PC-9 (cell line): ENCODE measurements around the gene CEP112. TPM values are rescaled to one million over a fixed set of nuclear protein-coding genes. Genes with fewer than 3 reads are reported as not detected.

Experiments used
- BruUV-seq: library from RNA; stranded (reverse); fragments of 400-500 nt; replicated peaks from 2 replicates; lab custom pipeline; 2021; lab: Mats Ljungman, UMichigan
- CTCF ChIA-PET: fragments of 300-600 bp; sonication (Branson Sonifier 250); formaldehyde crosslinking; loops from one replicate; lab custom pipeline; 2022; ENCODE audit warnings: antibody characterized with exemption; lab: Charles Lee
- POLR2A ChIA-PET: fragments of 300-600 bp; sonication (Branson Sonifier 250); formaldehyde crosslinking; loops from one replicate; lab custom pipeline; 2022; ENCODE audit warnings: antibody characterized with exemption; ENCODE audit not compliant: unreplicated experiment; lab: Charles Lee
- DNase-seq, 2 experiments: peaks; one replicate each; pipeline versions ENCODE4 v3.0.0 to v3.0.0-alpha.2; 2015 to 2022; ENCODE audit warnings: mixed read lengths in 1 of 2
- H2AFZ ChIP-seq: fragments of 200-600 bp; sonication (generic); 2 replicates; pipeline ENCODE4 v1.8.1; 2017; ENCODE audit warnings: antibody characterized with exemption
- H3F3A ChIP-seq: fragments of 200-600 bp; sonication (generic); 2 replicates; pipeline ENCODE4 v1.8.1; 2017; ENCODE audit warnings: antibody characterized with exemption, mild to moderate bottlenecking, low read depth; ENCODE audit not compliant: insufficient read depth
- H3K27ac ChIP-seq: fragments of 200-600 bp; sonication (generic); 2 replicates; pipeline ENCODE4 v1.6.1; 2016; ENCODE audit warnings: mixed run types
- H3K27me3 ChIP-seq: fragments of 200-600 bp; sonication (generic); 2 replicates; pipeline ENCODE4 v1.6.1; 2016; ENCODE audit warnings: low read depth, mixed run types; ENCODE audit not compliant: insufficient read depth
- H3K36me3 ChIP-seq: fragments of 200-600 bp; sonication (generic); 2 replicates; pipeline ENCODE4 v1.6.1; 2016; ENCODE audit warnings: low read depth, mixed run types
- H3K4me1 ChIP-seq: fragments of 200-600 bp; sonication (generic); replicated peaks from 2 replicates; pipeline ENCODE4 v1.6.1; 2016; ENCODE audit warnings: mixed run types; ENCODE audit not compliant: insufficient read depth
- H3K4me2 ChIP-seq: fragments of 200-600 bp; sonication (generic); 2 replicates; pipeline ENCODE4 v1.6.1; 2017; ENCODE audit warnings: mixed run types
- H3K4me3 ChIP-seq: fragments of 200-600 bp; sonication (generic); 2 replicates; pipeline ENCODE4 v1.6.1; 2016; ENCODE audit warnings: mixed run types
- H3K79me2 ChIP-seq: fragments of 200-600 bp; sonication (generic); 2 replicates; pipeline ENCODE4 v1.6.1; 2017; ENCODE audit warnings: low read depth, mixed run types
- H3K9me2 ChIP-seq: fragments of 200-600 bp; sonication (generic); 2 replicates; pipeline ENCODE4 v1.8.1; 2017; ENCODE audit warnings: mild to moderate bottlenecking; ENCODE audit not compliant: insufficient read depth
- H3K9me3 ChIP-seq: fragments of 200-600 bp; sonication (generic); 2 replicates; pipeline ENCODE4 v1.8.1; 2016; ENCODE audit warnings: low read depth; ENCODE audit not compliant: insufficient read depth
- H4K20me1 ChIP-seq: fragments of 200-600 bp; sonication (generic); 2 replicates; pipeline ENCODE4 v1.8.1; 2017; ENCODE audit not compliant: insufficient read depth
- EZH2 ChIP-seq: fragments of 200-600 bp; sonication (generic); IDR thresholded peaks from 2 replicates; pipeline ENCODE4 v1.8.0; 2017; ENCODE audit warnings: antibody characterized with exemption, low read depth
- intact Hi-C: fragments of 100-400 bp; cut with micrococcal nuclease; formaldehyde crosslinking; loops from one replicate; pipeline ENCODE4 v1.10.0; 2022; ENCODE audit not compliant: unreplicated experiment
- total RNA-seq: library from RNA; stranded (reverse); gene quantifications from 2 replicates; pipeline ENCODE4 v1.2.3, GENCODE V29; 2021
- TF ChIP-seq, protein P1 (sequence below): fragments of 200-600 bp; sonication (generic); conservative IDR thresholded peaks from 2 replicates; pipeline ENCODE4 v1.6.1; 2017; ENCODE audit warnings: mixed run types, antibody characterized with exemption, mild to moderate bottlenecking, moderate library complexity

CEP112 gene
- total RNA-seq, 1 experiment from 2014 or later: 4.3 TPM

DNA sequence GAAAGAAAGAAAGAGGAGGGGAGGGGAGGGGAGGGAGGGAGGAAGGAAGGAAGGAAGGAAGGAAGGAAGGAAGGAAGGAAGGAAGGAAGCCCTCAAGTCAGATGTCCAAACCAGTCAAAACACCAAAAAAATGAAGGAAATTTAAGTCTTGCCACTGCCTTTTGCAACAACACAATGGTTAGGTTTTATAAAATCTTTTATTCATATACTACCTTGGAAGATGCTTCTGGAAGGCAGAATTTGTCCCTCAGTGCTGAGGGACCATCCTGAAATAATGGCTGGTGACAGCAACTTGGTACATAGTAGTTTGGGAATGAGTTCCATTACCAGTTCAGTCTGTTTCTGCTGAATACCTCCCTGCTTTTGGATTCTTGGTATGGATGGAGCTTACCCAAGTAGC is 29.4 kb upstream of the CEP112 start:
- Histone ChIP-seq H3K9me2 (no peaks in the 10 kb centered on the region), H2AFZ (no peak overlapping the region), H3K4me1 (no peaks in the 10 kb centered on the region), H3K27ac (no peak overlapping the region), H3K36me3 (no peaks in the 10 kb centered on the region), H3K9me3 (no peaks in the 10 kb centered on the region), H3K4me3 (no peak overlapping the region), H4K20me1 (no peaks in the 10 kb centered on the region), H3F3A (no peaks in the 10 kb centered on the region), H3K27me3 (no peaks in the 10 kb centered on the region), H3K4me2 (no peak overlapping the region), H3K79me2 (no peaks in the 10 kb centered on the region)
- no TSS peak for BruUV-seq
- ChIA-PET CTCF (no interaction called here), POLR2A (interaction anchor here (0.6 kb wide), 1 partner anchor 19 kb away, joined by 4 read pairs; no protein-coding TSS in a partner anchor)
- DNase-seq: no peak
- TF ChIP-seq, protein P1, sequence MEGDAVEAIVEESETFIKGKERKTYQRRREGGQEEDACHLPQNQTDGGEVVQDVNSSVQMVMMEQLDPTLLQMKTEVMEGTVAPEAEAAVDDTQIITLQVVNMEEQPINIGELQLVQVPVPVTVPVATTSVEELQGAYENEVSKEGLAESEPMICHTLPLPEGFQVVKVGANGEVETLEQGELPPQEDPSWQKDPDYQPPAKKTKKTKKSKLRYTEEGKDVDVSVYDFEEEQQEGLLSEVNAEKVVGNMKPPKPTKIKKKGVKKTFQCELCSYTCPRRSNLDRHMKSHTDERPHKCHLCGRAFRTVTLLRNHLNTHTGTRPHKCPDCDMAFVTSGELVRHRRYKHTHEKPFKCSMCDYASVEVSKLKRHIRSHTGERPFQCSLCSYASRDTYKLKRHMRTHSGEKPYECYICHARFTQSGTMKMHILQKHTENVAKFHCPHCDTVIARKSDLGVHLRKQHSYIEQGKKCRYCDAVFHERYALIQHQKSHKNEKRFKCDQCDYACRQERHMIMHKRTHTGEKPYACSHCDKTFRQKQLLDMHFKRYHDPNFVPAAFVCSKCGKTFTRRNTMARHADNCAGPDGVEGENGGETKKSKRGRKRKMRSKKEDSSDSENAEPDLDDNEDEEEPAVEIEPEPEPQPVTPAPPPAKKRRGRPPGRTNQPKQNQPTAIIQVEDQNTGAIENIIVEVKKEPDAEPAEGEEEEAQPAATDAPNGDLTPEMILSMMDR: no peak
- TF ChIP-seq EZH2: no peak
- intact Hi-C loops: no loop called here

DNA sequence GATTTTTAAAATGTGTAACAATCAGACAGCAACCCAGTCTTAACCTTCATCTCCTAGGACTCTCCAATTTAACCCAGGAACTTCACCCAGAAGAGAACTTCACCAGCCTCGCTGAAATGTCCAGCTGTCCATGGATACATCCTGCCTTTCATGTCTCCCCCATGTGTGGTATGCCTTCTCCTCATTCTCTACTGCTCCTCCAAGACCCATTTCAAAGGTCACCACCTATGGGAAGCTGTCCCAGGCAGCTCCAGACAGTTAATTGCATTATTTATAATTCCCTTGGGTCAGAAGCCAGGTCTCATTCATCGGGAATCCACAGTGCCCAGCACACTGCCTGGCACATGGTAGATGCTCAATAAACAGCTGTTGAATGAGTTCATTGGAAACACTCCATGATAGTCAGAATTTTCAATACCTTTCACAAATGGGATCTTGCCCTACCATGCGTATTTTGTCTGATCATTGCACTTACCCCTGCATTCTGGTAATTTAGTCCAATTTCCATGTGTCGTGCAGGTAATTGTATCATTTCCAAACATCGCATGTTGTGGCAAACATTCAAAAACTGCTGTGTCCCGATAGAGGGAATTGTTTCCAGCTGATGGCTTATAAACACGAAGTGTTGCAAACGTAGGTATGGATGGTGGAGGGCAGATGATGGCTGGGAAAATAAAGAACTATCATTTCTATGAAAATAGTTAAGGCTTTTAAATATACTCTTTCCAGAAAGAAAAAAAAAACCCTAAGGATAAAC is 28.3 kb upstream of the CEP112 start:
- H3K4me2 ChIP-seq: no peak overlapping the region
- no peaks in the 10 kb centered on the region for H3K79me2 ChIP-seq
- BruUV-seq: no TSS peak
- H2AFZ ChIP-seq: no peak overlapping the region
- no peaks in the 10 kb centered on the region for H3K9me3 ChIP-seq
- no peaks in the 10 kb centered on the region for H3K9me2 ChIP-seq
- H3K36me3 ChIP-seq: no peaks in the 10 kb centered on the region
- H3K4me1 ChIP-seq: no peaks in the 10 kb centered on the region
- H4K20me1 ChIP-seq: no peaks in the 10 kb centered on the region
- POLR2A ChIA-PET: no interaction called here
- TF ChIP-seq EZH2: no peak
- TF ChIP-seq, protein P1: no peak
- intact Hi-C loops: no loop called here
- DNase-seq: no peak
- H3K4me3 ChIP-seq: no peak overlapping the region
- H3K27ac ChIP-seq: no peak overlapping the region
- H3F3A ChIP-seq: no peaks in the 10 kb centered on the region
- no peaks in the 10 kb centered on the region for H3K27me3 ChIP-seq
- CTCF ChIA-PET: no interaction called here

DNA sequence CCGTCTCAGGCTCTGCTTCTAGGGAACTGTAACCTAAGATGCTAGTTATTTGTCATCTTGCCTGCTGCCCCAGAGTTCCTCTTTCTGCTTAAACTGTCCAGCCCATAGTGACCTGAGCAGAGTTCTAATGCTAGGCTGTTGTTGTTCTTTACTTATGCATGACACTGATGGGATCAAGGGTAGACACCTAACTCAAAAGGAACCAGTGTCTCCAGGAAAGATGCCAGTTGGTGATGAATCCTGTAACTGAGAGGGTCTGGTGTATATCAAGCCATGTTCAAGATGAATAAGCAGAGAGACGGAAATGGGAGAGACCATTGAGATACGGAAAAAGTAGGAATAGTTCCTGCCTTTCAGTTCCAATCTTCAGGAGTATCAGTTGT is 23.6 kb upstream of the CEP112 start:
- Histone ChIP-seq H3K27me3 (no peaks in the 10 kb centered on the region), H3K4me2 (no peak overlapping the region), H4K20me1 (no peaks in the 10 kb centered on the region), H3K4me3 (no peak overlapping the region), H3F3A (no peaks in the 10 kb centered on the region), H3K36me3 (no peaks in the 10 kb centered on the region), H3K9me2 (no peaks in the 10 kb centered on the region), H3K9me3 (0 out of 2 replicates have a peak, but pooled peaks cover 3% of the 10 kb centered on the region), H3K79me2 (no peaks in the 10 kb centered on the region), H2AFZ (no peak overlapping the region), H3K4me1 (no peaks in the 10 kb centered on the region), H3K27ac (no peak overlapping the region)
- ChIA-PET CTCF (interaction anchor here (0.5 kb wide), 1 partner anchor 907 kb away, joined by 14 read pairs; no protein-coding TSS in a partner anchor), POLR2A (no interaction called here)
- intact Hi-C loops: no loop called here
- no peak for TF ChIP-seq EZH2
- TF ChIP-seq, protein P1: no peak
- no TSS peak for BruUV-seq
- no peak for DNase-seq
